HepG2 (cell line): ENCODE results near the gene SURF1. TPM values are rescaled to one million over a fixed set of nuclear protein-coding genes. Genes with fewer than 3 reads are reported as not detected.

ENCODE experiments used
- CTCF ChIP-seq: sonication (generic); formaldehyde crosslinking; IDR thresholded peaks from 2 replicates; pipeline ENCODE4 v1.5.0; 2020; ENCODE audit warnings: mild to moderate bottlenecking, missing genetic modification reagents, moderate library complexity
- GFI1 ChIP-seq: sonication (generic); formaldehyde crosslinking; IDR thresholded peaks from 2 replicates; pipeline ENCODE4 v1.5.0; 2020; ENCODE audit warnings: missing genetic modification reagents, mild to moderate bottlenecking, borderline replicate concordance
- HDAC2 ChIP-seq: sonication (generic); formaldehyde crosslinking; IDR thresholded peaks from 2 replicates; pipeline ENCODE4 v1.4.0; 2020; ENCODE audit warnings: missing genetic modification reagents
- HNRNPL ChIP-seq: fragments of 200-400 bp; formaldehyde crosslinking; IDR thresholded peaks from 2 replicates; pipeline ENCODE4 v1.6.1; 2017; ENCODE audit warnings: mild to moderate bottlenecking, low read depth, low read length
- KLF6 ChIP-seq: IDR thresholded peaks from 2 replicates; pipeline ENCODE4 v1.8.0; 2016; ENCODE audit warnings: missing biosample characterization, missing genetic modification reagents
- RCOR2 ChIP-seq: IDR thresholded peaks from 2 replicates; pipeline ENCODE4 v1.6.1; 2016; ENCODE audit warnings: missing biosample characterization, missing genetic modification reagents
- RXRB ChIP-seq: IDR thresholded peaks from 2 replicates; pipeline ENCODE4 v1.6.1; 2016; ENCODE audit warnings: borderline replicate concordance, missing genetic modification reagents, missing compliant biosample characterization
- SMAD3 ChIP-seq: sonication (generic); formaldehyde crosslinking; IDR thresholded peaks from 2 replicates; pipeline ENCODE4 v1.4.0; 2020; ENCODE audit warnings: missing genetic modification reagents
- SOX13 ChIP-seq, 3 experiments: fragments of 450-650 bp in 1 of 3; sonication (generic) in 1 of 3; formaldehyde crosslinking in 1 of 3; IDR thresholded peaks in 2 of 3; conservative IDR thresholded peaks in 1 of 3; 2 replicates each; pipeline versions ENCODE4 v1.5.0 to v1.6.1; 2016 to 2020; ENCODE audit warnings: antibody characterized with exemption in 1 of 3, mild to moderate bottlenecking in 1 of 3, missing compliant biosample characterization in 1 of 3, missing genetic modification reagents in 1 of 3, moderate library complexity in 1 of 3
- SRSF1 ChIP-seq: fragments of 200-400 bp; formaldehyde crosslinking; optimal IDR thresholded peaks from 2 replicates; pipeline ENCODE3; 2017; ENCODE audit warnings: mild to moderate bottlenecking, low read depth, low read length, moderate library complexity
- TARDBP ChIP-seq: sonication (generic); formaldehyde crosslinking; IDR thresholded peaks from 2 replicates; pipeline ENCODE4 v1.8.0; 2022; ENCODE audit warnings: mild to moderate bottlenecking, missing genetic modification reagents
- TCF12 ChIP-seq, 2 experiments: fragments of 450-650 bp in 1 of 2; sonication (generic) in 1 of 2; formaldehyde crosslinking in 1 of 2; IDR thresholded peaks; 2 replicates each; pipeline versions ENCODE4 v1.6.1 to v1.8.0; 2017 to 2022; ENCODE audit warnings: antibody characterized with exemption in 1 of 2, mild to moderate bottlenecking in 1 of 2, missing genetic modification reagents in 1 of 2, moderate library complexity in 1 of 2
- TRAFD1 ChIP-seq: sonication (generic); formaldehyde crosslinking; IDR thresholded peaks from 2 replicates; pipeline ENCODE4 v1.5.1; 2020; ENCODE audit warnings: missing genetic modification reagents, mild to moderate bottlenecking, borderline replicate concordance
- ZBTB1 ChIP-seq: sonication (generic); formaldehyde crosslinking; IDR thresholded peaks from 2 replicates; pipeline ENCODE4 v1.4.0; 2020; ENCODE audit warnings: missing genetic modification reagents, borderline replicate concordance
- ZFY ChIP-seq: sonication (generic); formaldehyde crosslinking; IDR thresholded peaks from 2 replicates; pipeline ENCODE4 v1.4.0; 2020; ENCODE audit warnings: missing genetic modification reagents
- ZMAT3 ChIP-seq: sonication (generic); formaldehyde crosslinking; conservative IDR thresholded peaks from 2 replicates; pipeline ENCODE4 v1.7.0; 2021; ENCODE audit warnings: missing genetic modification reagents
- ZNF136 ChIP-seq: sonication (generic); formaldehyde crosslinking; IDR thresholded peaks from 2 replicates; pipeline ENCODE4 v1.8.1; 2022; ENCODE audit warnings: low read depth, mild to moderate bottlenecking, moderate library complexity, missing genetic modification reagents
- ZNF280D ChIP-seq: sonication (generic); formaldehyde crosslinking; IDR thresholded peaks from 2 replicates; pipeline ENCODE4 v1.5.1; 2020; ENCODE audit warnings: mild to moderate bottlenecking, missing genetic modification reagents
- ZNF317 ChIP-seq: sonication (generic); formaldehyde crosslinking; IDR thresholded peaks from 2 replicates; pipeline ENCODE4 v1.5.0; 2020; ENCODE audit warnings: mild to moderate bottlenecking, missing genetic modification reagents
- ZNF724P ChIP-seq: sonication (generic); formaldehyde crosslinking; IDR thresholded peaks from 2 replicates; pipeline ENCODE4 v1.8.0; 2022; ENCODE audit warnings: missing genetic modification reagents, borderline replicate concordance
- polyA plus RNA-seq, 8 experiments: library from polyadenylated mRNA; depleted of rRNA in 3 of 8; stranded (reverse) in 7 of 8; unstranded in 1 of 8; fragments of >200 nt; fragmentation: Illumina TruSeq in 4 of 8; extraction: Trizol in 4 of 8; gene quantifications; 2 replicates each; pipeline versions ENCODE4 v1.2.1 to v1.2.3, GENCODE V29; 2011 to 2016; ENCODE audit warnings: low read depth in 4 of 8, missing spikeins in 1 of 8, mixed read lengths in 1 of 8; ENCODE audit not compliant: insufficient read depth in 1 of 8
- total RNA-seq, 5 experiments: library from RNA; depleted of rRNA; stranded (reverse); fragments of >200 nt; fragmentation: Illumina TruSeq; extraction: Trizol; gene quantifications; 2 replicates each; pipeline ENCODE4 v1.2.3, GENCODE V29; 2016; ENCODE audit warnings: low read depth in 1 of 5

The SURF1 gene
- total and polyA plus RNA-seq, 2 of the 13 experiments (the other 11 are each of a cell fraction or from before 2014, with no cell fraction given) = 17.8 to 40.7 TPM

- TF ChIP-seq SMAD3 (CRISPR knock-in tag) = peak; percentile 92
- peak; percentile 98 for TF ChIP-seq TARDBP (CRISPR knock-in tag)
- TF ChIP-seq ZFY (CRISPR knock-in tag) = peak; percentile 91
- TF ChIP-seq ZNF317 (CRISPR knock-in tag) = peak; percentile 79
- TF ChIP-seq ZNF280D = peak; percentile 67; the same call in 1 of the 2 replicates
- TF ChIP-seq RCOR2 (CRISPR knock-in tag) = peak; percentile 49; the same call in 1 of the 2 replicates
- no peak for TF ChIP-seq TCF12 (IDR thresholded peaks at IDR 0.05)
- TF ChIP-seq TCF12 (CRISPR knock-in tag; IDR thresholded peaks at IDR 0.05) = 0 out of 2 replicates have a peak, but pooled peaks have one; percentile 28
- TF ChIP-seq RXRB = peak; percentile 86
- no peak for TF ChIP-seq TRAFD1
- peak; percentile 72; the same call in 1 of the 2 replicates for TF ChIP-seq HNRNPL
- no peak; the same call in 1 of the 2 replicates for TF ChIP-seq ZNF136 (CRISPR knock-in tag)
- peak; percentile 72; the same call in 1 of the 2 replicates for TF ChIP-seq ZNF724P (CRISPR knock-in tag)
- TF ChIP-seq KLF6 = peak; percentile 71; the same call in 1 of the 2 replicates
- peak; percentile 90 for TF ChIP-seq HDAC2 (CRISPR knock-in tag)
- no peak for TF ChIP-seq ZBTB1
- TF ChIP-seq GFI1 (CRISPR knock-in tag) = peak; percentile 70; the same call in 1 of the 2 replicates
- TF ChIP-seq ZMAT3 (CRISPR knock-in tag) = peak; percentile 52; the same call in 1 of the 2 replicates
- TF ChIP-seq CTCF (CRISPR knock-in tag) = peak; percentile 29
- TF ChIP-seq SOX13 (IDR thresholded peaks at IDR 0.05) = no peak; the same call in 1 of the 2 replicates
- TF ChIP-seq SOX13 (CRISPR knock-in tag; conservative IDR thresholded peaks at IDR 0.05 in 1 of 2, IDR thresholded peaks at IDR 0.05 in 1 of 2) = peak in 1 of 2 experiments; percentile 54; a peak in 1 of 4 replicates
- TF ChIP-seq SRSF1 = no peak
Measured at GRCh38 chr9:133335924-133336811, 20.1 kb downstream of the SURF1 start, which contains the start of gene SURF6 (continued).
